B cell (primary cell): ENCODE measurements around the gene TES. TPM values are rescaled to one million over a fixed set of nuclear protein-coding genes. Genes with fewer than 3 reads are reported as not detected.

Experiments
- ATAC-seq: fragments of 200-7000 bp; cut with Tn5 transposase; one replicate; pipeline ENCODE4 v1.10.0; 2021; ENCODE audit warnings: low read depth, mild to moderate bottlenecking, moderate number of reproducible peaks, moderate library complexity
- CTCF ChIA-PET: fragments of 350-600 bp; sonication (Branson Sonifier 250); formaldehyde crosslinking; loops from one replicate; lab custom pipeline; 2021; ENCODE audit warnings: antibody characterized with exemption, inconsistent platforms; lab: Charles Lee
- POLR2A ChIA-PET: fragments of 350-600 bp; sonication (Branson Sonifier 250); formaldehyde crosslinking; loops from one replicate; lab custom pipeline; 2021; ENCODE audit warnings: antibody characterized with exemption; lab: Charles Lee
- DNase-seq: peaks from one replicate; pipeline ENCODE4 v3.0.0; 2013
- H2AFZ ChIP-seq: 2 replicates; pipeline ENCODE4 v1.6.1; 2012; ENCODE audit warnings: mild to moderate bottlenecking, low read depth, low read length; ENCODE audit not compliant: insufficient read depth, poor library complexity, severe bottlenecking
- H3K27ac ChIP-seq, 2 donors: 1 replicate in 1 of 2; 2 replicates in 1 of 2; pipeline ENCODE4 v1.5.1; 2012 to 2013; ENCODE audit warnings: low read length in 2 of 2, mild to moderate bottlenecking in 2 of 2, moderate library complexity in 1 of 2
- H3K27me3 ChIP-seq, 4 experiments: fragments of 200-600 bp in 1 of 4; sonication (generic) in 1 of 4; replicated peaks in 1 of 4; 1 replicate in 2 of 4; 2 replicates in 2 of 4; pipeline versions ENCODE4 v1.6.1 to v1.7.0; 2013 to 2016; ENCODE audit warnings: low read length in 3 of 4, mild to moderate bottlenecking in 2 of 4, mixed read lengths in 1 of 4, moderate library complexity in 1 of 4; ENCODE audit not compliant: insufficient read depth in 4 of 4, control insufficient read depth in 3 of 4; ENCODE audit errors: control extremely low read depth in 1 of 4
- H3K36me3 ChIP-seq, 2 experiments: replicated peaks in 1 of 2; 1 replicate in 1 of 2; 2 replicates in 1 of 2; pipeline versions ENCODE4 v1.6.1 to v1.7.1; 2013; ENCODE audit warnings: low read length in 1 of 2; ENCODE audit not compliant: insufficient read depth in 2 of 2, control insufficient read depth in 1 of 2; ENCODE audit errors: control extremely low read depth in 1 of 2, extremely low read depth in 1 of 2
- H3K4me1 ChIP-seq, 2 donors: fragments of 200-600 bp in 1 of 2; sonication (generic) in 1 of 2; 1 replicate in 1 of 2; 2 replicates in 1 of 2; pipeline versions ENCODE4 v1.5.1 to v1.6.1; 2013 to 2017; ENCODE audit warnings: low read length in 2 of 2; ENCODE audit not compliant: control insufficient read depth in 2 of 2, insufficient read depth in 2 of 2
- H3K4me2 ChIP-seq: replicated peaks from 2 replicates; pipeline ENCODE3; 2012; ENCODE audit warnings: mild to moderate bottlenecking, low read depth, low read length; ENCODE audit not compliant: poor library complexity, severe bottlenecking
- H3K4me3 ChIP-seq, 5 experiments: fragments of 200-600 bp in 1 of 5; sonication (generic) in 1 of 5; 1 replicate in 3 of 5; 2 replicates in 2 of 5; pipeline versions ENCODE4 v1.5.1 to v1.7.0; 2011 to 2016; ENCODE audit warnings: low read length in 4 of 5, mild to moderate bottlenecking in 4 of 5, low read depth in 2 of 5, control low read depth in 1 of 5, moderate library complexity in 1 of 5; ENCODE audit not compliant: insufficient read depth in 1 of 5; ENCODE audit errors: control extremely low read depth in 1 of 5, extremely low read depth in 1 of 5
- H3K79me2 ChIP-seq: fragments of 200-600 bp; sonication (generic); one replicate; pipeline ENCODE4 v1.6.0; 2016; ENCODE audit warnings: low read length; ENCODE audit not compliant: control insufficient read depth, insufficient read depth
- H3K9ac ChIP-seq: fragments of 200-600 bp; sonication (generic); 2 replicates; pipeline ENCODE4 v1.6.1; 2017; ENCODE audit warnings: mild to moderate bottlenecking, low read length, moderate library complexity
- H3K9me3 ChIP-seq, 3 donors: one replicate each; pipeline versions ENCODE4 v1.6.1 to v1.7.1; 2013; ENCODE audit warnings: low read length in 2 of 3; ENCODE audit not compliant: control insufficient read depth in 2 of 3, insufficient read depth in 1 of 3; ENCODE audit errors: control extremely low read depth in 1 of 3
- H4K20me1 ChIP-seq: 2 replicates; pipeline ENCODE4 v1.6.0; 2012; ENCODE audit warnings: mild to moderate bottlenecking, low read length; ENCODE audit not compliant: insufficient read depth, control insufficient read depth, poor library complexity, severe bottlenecking
- H3K27ac Mint-ChIP-seq: one replicate; pipeline ENCODE4 v1.8.0; 2021; ENCODE audit warnings: mixed read lengths
- H3K27me3 Mint-ChIP-seq: one replicate; pipeline ENCODE4 v1.8.0; 2021; ENCODE audit warnings: mixed read lengths
- H3K4me1 Mint-ChIP-seq: one replicate; pipeline ENCODE4 v1.8.0; 2021; ENCODE audit warnings: mixed read lengths
- H3K4me3 Mint-ChIP-seq: one replicate; pipeline ENCODE4 v1.8.0; 2021; ENCODE audit warnings: mixed read lengths
- H3K9me3 Mint-ChIP-seq: one replicate; pipeline ENCODE4 v1.8.0; 2022; ENCODE audit warnings: mixed read lengths; ENCODE audit not compliant: insufficient read depth
- CTCF ChIP-seq: fragments of 200-600 bp; IDR thresholded peaks from one replicate; pipeline ENCODE4 v1.8.0; 2022; ENCODE audit warnings: antibody characterized with exemption, mild to moderate bottlenecking
- EZH2 ChIP-seq: IDR thresholded peaks from 2 replicates; pipeline ENCODE4 v1.6.1; 2012; ENCODE audit warnings: borderline replicate concordance, low read depth, mild to moderate bottlenecking, moderate library complexity, low read length; ENCODE audit not compliant: insufficient read depth, poor library complexity, severe bottlenecking
- WGBS: methylation state at CpG from one replicate; pipeline ENCODE4 v1.1.5; 2013; ENCODE audit warnings: missing lambda C conversion rate; ENCODE audit not compliant: insufficient coverage; 5-methylcytosine and 5-hydroxymethylcytosine counted together
- intact Hi-C: fragments of 100-400 bp; cut with micrococcal nuclease; formaldehyde crosslinking; loops from one replicate; pipeline ENCODE4 v1.10.0; 2022
- polyA plus RNA-seq: library from polyadenylated mRNA; depleted of rRNA; stranded (reverse); fragments of >200 nt; gene quantifications from 2 replicates; pipeline ENCODE4 v1.2.3, GENCODE V29; 2012
- total RNA-seq, 2 donors: library from RNA; stranded (reverse); fragments of 120-200 nt in 1 of 2; gene quantifications; 1 replicate in 1 of 2; 2 replicates in 1 of 2; pipeline versions ENCODE4 v1.2.3 to v1.2.4, GENCODE V29; 2013 to 2022

The TES gene
- total and polyA plus RNA-seq, 2 donors (not counting 1 experiment from before 2014, with no cell fraction given), result 55.3 to 62.5 TPM

DNA sequence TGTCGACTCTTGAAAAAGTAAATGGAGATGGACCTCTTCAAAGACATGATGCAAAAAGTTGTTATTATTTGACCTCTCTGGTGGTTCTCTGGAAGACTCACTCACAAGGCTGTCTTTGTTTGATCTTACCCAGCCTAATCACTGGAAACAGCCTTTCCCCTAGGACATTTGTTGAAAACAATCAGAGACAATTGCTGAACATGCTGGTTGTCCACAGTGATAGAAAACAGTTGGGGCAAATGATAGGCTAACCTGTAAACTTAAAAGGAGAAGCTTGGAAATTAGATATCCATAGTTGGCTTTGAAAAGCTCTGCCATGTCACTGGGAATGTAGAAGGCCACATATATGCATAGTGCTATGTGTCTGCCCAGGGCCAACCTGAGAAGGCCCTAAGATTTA, 22.9 kb upstream of the TES start:
- H3K27me3 Mint-ChIP-seq, result peaks cover 4% of the 10 kb centered on the region
- no peak for ATAC-seq

More for the DNA sequence above, 22.9 kb upstream of the TES start:
- ChIA-PET POLR2A (no interaction called here), CTCF (interaction anchor here (0.9 to 14.7 kb wide), 4 partner anchors 11 to 403 kb away, joined by 3 to 497 read pairs (median 6); no protein-coding TSS in a partner anchor)
- Mint-ChIP-seq H3K9me3 (peaks cover 6% of the 10 kb centered on the region), H3K4me3 (no peak overlapping the region), H3K4me1 (no peaks in the 10 kb centered on the region), H3K27ac (no peak overlapping the region)
- Histone ChIP-seq H2AFZ (no peak overlapping the region), H3K9ac (no peak overlapping the region), H4K20me1 (no peaks in the 10 kb centered on the region), H3K27ac (no peak overlapping the region), H3K79me2 (no peaks in the 10 kb centered on the region), H3K9me3 (peaks cover 1 to 8% (median 3%) of the 10 kb centered on the region in 3 donors), H3K4me1 (no peaks in the 10 kb centered on the region), H3K27me3 (no peaks in the 10 kb centered on the region), H3K4me2 (no peak overlapping the region), H3K36me3 (no peaks in the 10 kb centered on the region), H3K4me3 (no peak overlapping the region)
- no peak for DNase-seq
- WGBS, result no CpG with 5 or more reads among the region's 1 CpG
- intact Hi-C loops, result no loop called here
- TF ChIP-seq EZH2, result no peak
- TF ChIP-seq CTCF, result no peak
